Endothelial cell of umbilical vein (primary cell): ENCODE data around the gene PTPN12. TPM values are rescaled to one million over a fixed set of nuclear protein-coding genes. Genes with fewer than 3 reads are reported as not detected.

ENCODE experiments used
- BruUV-seq: library from RNA; stranded (reverse); fragments of 400-500 nt; replicated peaks from 2 replicates; lab custom pipeline; 2021; lab: Mats Ljungman, UMichigan
- CTCF ChIA-PET: fragments of 300-600, 350-600 bp; sonication (Branson Sonifier 250); formaldehyde crosslinking; loops from one replicate; lab custom pipeline; 2021; ENCODE audit warnings: antibody characterized with exemption, inconsistent platforms; lab: Charles Lee
- POLR2A ChIA-PET: fragments of 300-600, 350-600 bp; sonication (Branson Sonifier 250); formaldehyde crosslinking; loops from one replicate; lab custom pipeline; 2021; ENCODE audit warnings: antibody characterized with exemption, inconsistent platforms; lab: Charles Lee
- DNase-seq: peaks from one replicate; pipeline ENCODE4 v3.0.0-alpha.2; 2011; ENCODE audit warnings: low read depth, low spot score
- FAIRE-seq: peaks from 2 replicates; lab custom pipeline; 2011; peaks lifted over from hg19 to GRCh38; lab: Jason Lieb, UNC
- H2AFZ ChIP-seq: 2 replicates; pipeline ENCODE4 v1.6.0; 2012; ENCODE audit warnings: low read depth, low read length, control low read depth, inconsistent platforms
- H3K27ac ChIP-seq: 2 replicates; pipeline ENCODE4 v1.5.1; 2011; ENCODE audit warnings: low read depth, mild to moderate bottlenecking, control low read depth, low read length, moderate library complexity; ENCODE audit not compliant: insufficient read depth
- H3K27me3 ChIP-seq, 2 experiments: 2 replicates each; pipeline versions ENCODE4 v1.6.0 to v1.6.1; 2011; ENCODE audit warnings: low read length in 2 of 2, mixed read lengths in 1 of 2; ENCODE audit not compliant: control insufficient read depth in 2 of 2, insufficient read depth in 2 of 2
- H3K36me3 ChIP-seq, 2 experiments: 2 replicates in 1 of 2; 3 replicates in 1 of 2; pipeline ENCODE4 v1.5.1; 2011; ENCODE audit warnings: low read length in 2 of 2, mild to moderate bottlenecking in 1 of 2, moderate library complexity in 1 of 2; ENCODE audit not compliant: control insufficient read depth in 2 of 2, insufficient read depth in 2 of 2; ENCODE audit errors: extremely low read depth in 1 of 2
- H3K4me1 ChIP-seq: 3 replicates; pipeline ENCODE4 v1.5.1; 2011; ENCODE audit warnings: mild to moderate bottlenecking, low read length; ENCODE audit not compliant: control insufficient read depth, insufficient read depth; ENCODE audit errors: extremely low read depth
- H3K4me2 ChIP-seq: 2 replicates; pipeline ENCODE4 v1.6.1; 2011; ENCODE audit warnings: low read length, control low read depth, mixed read lengths; ENCODE audit not compliant: insufficient read depth
- H3K4me3 ChIP-seq, 3 experiments: fragments of 200-600 bp in 1 of 3; sonication (generic), shearing (Covaris generic) in 1 of 3; replicated peaks in 1 of 3; 2 replicates each; pipeline ENCODE4 v1.5.1; 2011 to 2016; ENCODE audit warnings: control low read depth in 3 of 3, low read length in 3 of 3, mild to moderate bottlenecking in 2 of 3, inconsistent platforms in 1 of 3, low read depth in 1 of 3, moderate library complexity in 1 of 3; ENCODE audit not compliant: insufficient read depth in 1 of 3
- H3K79me2 ChIP-seq: 2 replicates; pipeline ENCODE4 v1.6.0; 2012; ENCODE audit warnings: low read length, inconsistent platforms; ENCODE audit not compliant: control insufficient read depth, insufficient read depth
- H3K9ac ChIP-seq: replicated peaks from 2 replicates; pipeline ENCODE3; 2011; ENCODE audit warnings: low read length, control low read depth; ENCODE audit not compliant: insufficient read depth; ENCODE audit errors: extremely low read depth
- H3K9me1 ChIP-seq: replicated peaks from 3 replicates; pipeline ENCODE4 v1.6.0; 2011; ENCODE audit warnings: mild to moderate bottlenecking, low read length; ENCODE audit not compliant: control insufficient read depth, insufficient read depth; ENCODE audit errors: extremely low read depth
- H3K9me3 ChIP-seq: replicated peaks from 2 replicates; pipeline ENCODE4 v1.5.1; 2012; ENCODE audit warnings: low read length, inconsistent platforms; ENCODE audit not compliant: control insufficient read depth, insufficient read depth
- H4K20me1 ChIP-seq: replicated peaks from 2 replicates; pipeline ENCODE3; 2011; ENCODE audit warnings: mild to moderate bottlenecking, low read length; ENCODE audit not compliant: control insufficient read depth, insufficient read depth; ENCODE audit errors: extremely low read depth
- EZH2 ChIP-seq: IDR thresholded peaks from 2 replicates; pipeline ENCODE4 v1.6.1; 2012; ENCODE audit warnings: borderline replicate concordance, low read depth, mild to moderate bottlenecking, moderate library complexity, low read length, inconsistent platforms; ENCODE audit not compliant: severe bottlenecking
- FOS ChIP-seq: IDR thresholded peaks from 2 replicates; pipeline ENCODE4 v1.6.1; 2011; ENCODE audit warnings: mild to moderate bottlenecking, low read length, moderate library complexity, borderline replicate concordance; ENCODE audit not compliant: insufficient read depth
- JUN ChIP-seq: IDR thresholded peaks from 2 replicates; pipeline ENCODE4 v1.6.1; 2011; ENCODE audit warnings: borderline replicate concordance, low read depth; ENCODE audit not compliant: insufficient read length, insufficient read depth
- MYC ChIP-seq: IDR thresholded peaks from one replicate; pipeline ENCODE4 v1.6.1; 2011; ENCODE audit warnings: mild to moderate bottlenecking, low read depth, low read length
- POLR2A ChIP-seq: IDR thresholded peaks from 2 replicates; pipeline ENCODE4 v1.6.1; 2012; ENCODE audit warnings: low read depth, mild to moderate bottlenecking, control low read depth, low read length
- POLR2AphosphoS5 ChIP-seq: IDR thresholded peaks from 2 replicates; pipeline ENCODE4 v1.6.1; 2012; ENCODE audit warnings: low read depth, mild to moderate bottlenecking, control low read depth, low read length, moderate library complexity; ENCODE audit not compliant: insufficient read depth
- dilution Hi-C: fragments of 300-500 bp; cut with MboI; formaldehyde crosslinking; loops from one replicate; pipeline ENCODE4 v1.15.0; 2019; ENCODE audit warnings: low sequenced_read_pairs; ENCODE audit not compliant: extremely low pct_ligation_motif_present
- intact Hi-C: fragments of 100-400 bp; cut with micrococcal nuclease; formaldehyde crosslinking; loops from one replicate; pipeline ENCODE4 v1.10.0; 2022
- polyA plus RNA-seq, 4 experiments: library from polyadenylated mRNA; depleted of rRNA in 3 of 4; stranded (reverse) in 3 of 4; unstranded in 1 of 4; fragments of >200 nt; gene quantifications; 2 replicates each; pipeline versions ENCODE4 v1.2.1 to v1.2.3, GENCODE V29; 2011 to 2012; ENCODE audit warnings: missing spikeins in 1 of 4
- total RNA-seq: library from RNA; stranded (reverse); gene quantifications from 2 replicates; pipeline ENCODE4 v1.2.3, GENCODE V29; 2021
- TF ChIP-seq, protein P1 (sequence below): IDR thresholded peaks from 2 replicates; pipeline ENCODE4 v1.6.1; 2011; ENCODE audit not compliant: insufficient read depth, insufficient read length
- TF ChIP-seq, protein P2 (sequence below), 2 donors: IDR thresholded peaks; 1 replicate in 1 of 2; 2 replicates in 1 of 2; pipeline ENCODE4 v1.5.1; 2011; ENCODE audit warnings: low read length in 2 of 2, mild to moderate bottlenecking in 2 of 2, moderate library complexity in 2 of 2, control low read depth in 1 of 2, inconsistent platforms in 1 of 2, low read depth in 1 of 2; ENCODE audit not compliant: insufficient read depth in 1 of 2; ENCODE audit errors: extremely low read depth in 1 of 2

PTPN12 gene
- total and polyA plus RNA-seq, 2 donors (not counting 3 experiments of a cell fraction or from before 2014, with no cell fraction given), result 30.6 to 137 TPM

DNA sequence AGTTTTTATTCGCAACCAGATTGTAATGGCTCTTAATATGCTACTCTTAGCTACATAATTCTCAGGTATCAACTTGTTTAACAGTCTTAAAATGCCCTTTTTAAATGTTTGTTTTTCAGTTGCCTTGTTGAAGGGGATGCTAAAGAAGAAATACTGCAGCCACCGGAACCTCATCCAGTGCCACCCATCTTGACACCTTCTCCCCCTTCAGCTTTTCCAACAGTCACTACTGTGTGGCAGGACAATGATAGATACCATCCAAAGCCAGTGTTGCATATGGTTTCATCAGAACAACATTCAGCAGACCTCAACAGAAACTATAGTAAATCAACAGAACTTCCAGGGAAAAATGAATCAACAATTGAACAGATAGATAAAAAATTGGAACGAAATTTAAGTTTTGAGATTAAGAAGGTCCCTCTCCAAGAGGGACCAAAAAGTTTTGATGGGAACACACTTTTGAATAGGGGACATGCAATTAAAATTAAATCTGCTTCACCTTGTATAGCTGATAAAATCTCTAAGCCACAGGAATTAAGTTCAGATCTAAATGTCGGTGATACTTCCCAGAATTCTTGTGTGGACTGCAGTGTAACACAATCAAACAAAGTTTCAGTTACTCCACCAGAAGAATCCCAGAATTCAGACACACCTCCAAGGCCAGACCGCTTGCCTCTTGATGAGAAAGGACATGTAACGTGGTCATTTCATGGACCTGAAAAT is 89.7 kb downstream of the PTPN12 start:
- CTCF ChIA-PET, result interaction anchor here (2.0 kb wide), 1 partner anchor 25 kb away, joined by 13 read pairs; no protein-coding TSS in a partner anchor
- POLR2A ChIA-PET, result no interaction called here
- Histone ChIP-seq H3K27me3 (no peaks in the 10 kb centered on the region), H3K27ac (no peak overlapping the region), H4K20me1 (no peaks in the 10 kb centered on the region), H3K9ac (no peak overlapping the region), H3K9me1 (no peaks in the 10 kb centered on the region), H3K4me3 (no peak overlapping the region), H3K36me3 (peaks cover 15 to 33% of the 10 kb centered on the region in 2 experiments), H2AFZ (no peak overlapping the region), H3K4me2 (no peak overlapping the region), H3K4me1 (no peaks in the 10 kb centered on the region), H3K79me2 (peaks cover 22% of the 10 kb centered on the region), H3K9me3 (no peaks in the 10 kb centered on the region)
- DNase-seq, result no peak
- BruUV-seq, result TSS peak; percentile 83
- intact Hi-C loops (no loop called here), dilution Hi-C loops (no loop called here)
- TF ChIP-seq JUN, result no peak
- no peak for TF ChIP-seq MYC
- TF ChIP-seq, protein P1, sequence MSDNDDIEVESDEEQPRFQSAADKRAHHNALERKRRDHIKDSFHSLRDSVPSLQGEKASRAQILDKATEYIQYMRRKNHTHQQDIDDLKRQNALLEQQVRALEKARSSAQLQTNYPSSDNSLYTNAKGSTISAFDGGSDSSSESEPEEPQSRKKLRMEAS, result no peak
- TF ChIP-seq, protein P2, sequence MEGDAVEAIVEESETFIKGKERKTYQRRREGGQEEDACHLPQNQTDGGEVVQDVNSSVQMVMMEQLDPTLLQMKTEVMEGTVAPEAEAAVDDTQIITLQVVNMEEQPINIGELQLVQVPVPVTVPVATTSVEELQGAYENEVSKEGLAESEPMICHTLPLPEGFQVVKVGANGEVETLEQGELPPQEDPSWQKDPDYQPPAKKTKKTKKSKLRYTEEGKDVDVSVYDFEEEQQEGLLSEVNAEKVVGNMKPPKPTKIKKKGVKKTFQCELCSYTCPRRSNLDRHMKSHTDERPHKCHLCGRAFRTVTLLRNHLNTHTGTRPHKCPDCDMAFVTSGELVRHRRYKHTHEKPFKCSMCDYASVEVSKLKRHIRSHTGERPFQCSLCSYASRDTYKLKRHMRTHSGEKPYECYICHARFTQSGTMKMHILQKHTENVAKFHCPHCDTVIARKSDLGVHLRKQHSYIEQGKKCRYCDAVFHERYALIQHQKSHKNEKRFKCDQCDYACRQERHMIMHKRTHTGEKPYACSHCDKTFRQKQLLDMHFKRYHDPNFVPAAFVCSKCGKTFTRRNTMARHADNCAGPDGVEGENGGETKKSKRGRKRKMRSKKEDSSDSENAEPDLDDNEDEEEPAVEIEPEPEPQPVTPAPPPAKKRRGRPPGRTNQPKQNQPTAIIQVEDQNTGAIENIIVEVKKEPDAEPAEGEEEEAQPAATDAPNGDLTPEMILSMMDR (IDR thresholded peaks at IDR 0.05; ENCODE audit: extremely low read depth in 1 of 2, insufficient read depth in 1 of 2, low read depth in 1 of 2, low read length in 2 of 2), result no peak
- TF ChIP-seq POLR2A, result no peak
- no peak for TF ChIP-seq POLR2AphosphoS5
- TF ChIP-seq EZH2, result no peak
- no peak for TF ChIP-seq FOS
- FAIRE-seq, result no peak
